GM23338 (cell line): ENCODE data around the gene NCBP3. TPM values are rescaled to one million over a fixed set of nuclear protein-coding genes. Genes with fewer than 3 reads are reported as not detected.

ENCODE experiments used
- ATAC-seq: fragments of 200-7000 bp; cut with Tn5 transposase; 3 replicates; pipeline ENCODE4 v1.9.1; 2020
- DNase-seq: peaks from one replicate; pipeline ENCODE4 v3.0.0-alpha.2; 2015; ENCODE audit warnings: low spot score
- H2AFZ ChIP-seq: fragments of 200-600 bp; sonication (generic); 2 replicates; pipeline ENCODE4 v1.8.0; 2016; ENCODE audit warnings: antibody characterized with exemption, mild to moderate bottlenecking, moderate library complexity
- H3F3A ChIP-seq: fragments of 200-600 bp; sonication (generic); replicated peaks from 2 replicates; pipeline ENCODE4 v1.8.0; 2017; ENCODE audit warnings: antibody characterized with exemption, mixed run types, low read depth
- H3K27ac ChIP-seq: fragments of 200-600 bp; sonication (generic); 2 replicates; pipeline ENCODE4 v1.6.1; 2016; ENCODE audit warnings: low read depth
- H3K27me3 ChIP-seq: fragments of 200-600 bp; sonication (generic); 2 replicates; pipeline ENCODE4 v1.8.0; 2016; ENCODE audit warnings: mild to moderate bottlenecking, mixed run types, moderate library complexity; ENCODE audit not compliant: insufficient read depth
- H3K36me3 ChIP-seq: fragments of 200-600 bp; sonication (generic); 2 replicates; pipeline ENCODE4 v1.8.0; 2016; ENCODE audit warnings: mild to moderate bottlenecking; ENCODE audit not compliant: insufficient read depth
- H3K4me1 ChIP-seq: fragments of 200-600 bp; sonication (generic); 2 replicates; pipeline ENCODE4 v1.8.0; 2016; ENCODE audit warnings: mild to moderate bottlenecking, moderate library complexity; ENCODE audit not compliant: insufficient read depth
- H3K4me2 ChIP-seq: fragments of 200-600 bp; sonication (generic); 2 replicates; pipeline ENCODE4 v1.7.1; 2017; ENCODE audit warnings: mixed run types
- H3K4me3 ChIP-seq: fragments of 200-600 bp; sonication (generic); 2 replicates; pipeline ENCODE4 v1.6.1; 2016; ENCODE audit warnings: mixed run types
- H3K79me2 ChIP-seq: fragments of 200-600 bp; sonication (generic); replicated peaks from 2 replicates; pipeline ENCODE4 v1.8.0; 2017; ENCODE audit warnings: mild to moderate bottlenecking; ENCODE audit not compliant: insufficient read depth
- H3K9me2 ChIP-seq: fragments of 200-600 bp; sonication (generic); 2 replicates; pipeline ENCODE4 v1.8.0; 2017; ENCODE audit not compliant: insufficient read depth
- H4K20me1 ChIP-seq: fragments of 200-600 bp; sonication (generic); replicated peaks from 2 replicates; pipeline ENCODE4 v1.8.0; 2017; ENCODE audit warnings: mild to moderate bottlenecking; ENCODE audit not compliant: insufficient read depth
- H3K27ac Mint-ChIP-seq: 2 replicates; pipeline ENCODE4 v1.8.0; 2020; ENCODE audit warnings: inconsistent platforms, mild to moderate bottlenecking, moderate library complexity, mixed read lengths
- H3K27me3 Mint-ChIP-seq: 3 replicates; pipeline ENCODE4 v1.8.0; 2022; ENCODE audit warnings: low read depth, mild to moderate bottlenecking, moderate library complexity, mixed read lengths, inconsistent platforms; ENCODE audit not compliant: insufficient read depth, poor library complexity
- H3K36me3 Mint-ChIP-seq: 3 replicates; pipeline ENCODE4 v1.8.0; 2021; ENCODE audit warnings: low read depth, mild to moderate bottlenecking, inconsistent platforms, moderate library complexity, mixed read lengths
- H3K4me1 Mint-ChIP-seq: 3 replicates; pipeline ENCODE4 v1.8.0; 2020; ENCODE audit warnings: mild to moderate bottlenecking, inconsistent platforms, mixed read lengths
- H3K4me3 Mint-ChIP-seq: 3 replicates; pipeline ENCODE4 v1.8.0; 2021; ENCODE audit warnings: moderate library complexity, mild to moderate bottlenecking, inconsistent platforms, mixed read lengths
- H3K9me3 Mint-ChIP-seq: 3 replicates; pipeline ENCODE4 v1.8.0; 2020; ENCODE audit warnings: moderate library complexity, mild to moderate bottlenecking, inconsistent platforms, mixed read lengths
- CREB1 ChIP-seq: fragments of 250-450 bp; sonication (Bioruptor Pico); IDR thresholded peaks from 2 replicates; pipeline ENCODE4 v1.5.0; 2020; ENCODE audit warnings: low read depth, mild to moderate bottlenecking, moderate library complexity
- CTCF ChIP-seq, 2 experiments: fragments of 200-600 bp in 1 of 2; sonication (generic) in 1 of 2; conservative IDR thresholded peaks; 2 replicates each; pipeline versions ENCODE4 v1.5.1 to v1.6.1; 2016 to 2017; ENCODE audit warnings: antibody characterized with exemption in 2 of 2, low read depth in 2 of 2, mild to moderate bottlenecking in 2 of 2, moderate library complexity in 1 of 2
- ETS1 ChIP-seq: IDR thresholded peaks from 2 replicates; pipeline ENCODE4 v1.6.1; 2016; ENCODE audit warnings: antibody characterized with exemption
- EZH2 ChIP-seq: fragments of 200-600 bp; sonication (generic); IDR thresholded peaks from one replicate; pipeline ENCODE4 v1.8.0; 2017; ENCODE audit warnings: antibody characterized with exemption, mild to moderate bottlenecking, low read depth; ENCODE audit not compliant: unreplicated experiment
- EZH2phosphoT487 ChIP-seq: fragments of 200-600 bp; sonication (generic); IDR thresholded peaks from one replicate; pipeline ENCODE4 v1.8.1; 2018; ENCODE audit warnings: antibody characterized with exemption; ENCODE audit not compliant: unreplicated experiment
- JUNB ChIP-seq: IDR thresholded peaks from one replicate; pipeline ENCODE4 v1.6.1; 2016; ENCODE audit warnings: antibody characterized with exemption; ENCODE audit not compliant: unreplicated experiment
- NANOG ChIP-seq: IDR thresholded peaks from 2 replicates; pipeline ENCODE4 v1.6.1; 2016; ENCODE audit warnings: antibody characterized with exemption, borderline replicate concordance
- POLR2AphosphoS5 ChIP-seq: IDR thresholded peaks from 2 replicates; pipeline ENCODE4 v1.6.1; 2016; ENCODE audit warnings: antibody characterized with exemption, low read depth
- REST ChIP-seq: IDR thresholded peaks from one replicate; pipeline ENCODE4 v1.6.1; 2018; ENCODE audit warnings: antibody characterized with exemption; ENCODE audit not compliant: unreplicated experiment
- STAT1 ChIP-seq: IDR thresholded peaks from one replicate; pipeline ENCODE4 v1.6.1; 2016; ENCODE audit warnings: antibody characterized with exemption; ENCODE audit not compliant: unreplicated experiment
- ZNF114 ChIP-seq: fragments of 250-450 bp; sonication (Bioruptor Pico); IDR thresholded peaks from 2 replicates; pipeline ENCODE4 v1.5.0; 2020; ENCODE audit warnings: mild to moderate bottlenecking, moderate library complexity
- ZNF331 ChIP-seq: fragments of 250-450 bp; sonication (Bioruptor Pico); IDR thresholded peaks from 2 replicates; pipeline ENCODE4 v1.5.0; 2020; ENCODE audit warnings: low read depth, mild to moderate bottlenecking, moderate library complexity
- ZNF462 ChIP-seq: fragments of 250-450 bp; sonication (Bioruptor Pico); IDR thresholded peaks from 2 replicates; pipeline ENCODE4 v1.5.0; 2020; ENCODE audit warnings: mild to moderate bottlenecking, moderate library complexity
- polyA plus RNA-seq: library from polyadenylated mRNA; unstranded; fragments of >200 nt; fragmentation: Nextera tagmentation; extraction: Ambion mirVana; gene quantifications from 2 replicates; pipeline ENCODE4 v1.2.1, GENCODE V29; 2016
- total RNA-seq: library from RNA; depleted of rRNA; stranded (reverse); fragments of >200 nt; shearing (Covaris generic); gene quantifications from 2 replicates; pipeline ENCODE4 v1.2.3, GENCODE V29; 2014

NCBP3 gene
- total and polyA plus RNA-seq, 2 experiments from 2014 or later: 35.5 to 42.8 TPM

- H3K9me3 Mint-ChIP-seq: no peaks in the 10 kb centered on the region
- no peak; the same call in 2 of the 3 replicates for ATAC-seq
Measured at GRCh38 chr17:3812771-3813170, 33.3 kb downstream of the NCBP3 start.

More at GRCh38 chr17:3812771-3813170, 33.3 kb downstream of the NCBP3 start:
- DNase-seq: no peak
- H2AFZ ChIP-seq: no peak overlapping the region
- peaks cover 15% of the 10 kb centered on the region for H4K20me1 ChIP-seq
- H3K27me3 ChIP-seq: no peaks in the 10 kb centered on the region
- H3K36me3 Mint-ChIP-seq: peaks cover 68% of the 10 kb centered on the region
- no peaks in the 10 kb centered on the region for H3K9me2 ChIP-seq
- no peaks in the 10 kb centered on the region for H3K4me1 ChIP-seq
- TF ChIP-seq CTCF (conservative IDR thresholded peaks at IDR 0.05; ENCODE audit: low read depth in 2 of 2) (no peak), EZH2phosphoT487 (no peak), JUNB (no peak), REST (no peak), ETS1 (no peak), POLR2AphosphoS5 (no peak), ZNF462 (CRISPR knock-in tag) (no peak), NANOG (no peak), CREB1 (no peak), STAT1 (no peak), ZNF331 (CRISPR knock-in tag) (no peak), ZNF114 (CRISPR knock-in tag) (no peak), EZH2 (no peak)
- no peak overlapping the region for H3K4me3 Mint-ChIP-seq
- H3K27ac ChIP-seq: 0 out of 2 replicates have a peak overlapping the region, but pooled peaks have one; percentile 32
- no peak overlapping the region for H3K4me3 ChIP-seq
- peaks cover 50% of the 10 kb centered on the region for H3K36me3 ChIP-seq
- no peaks in the 10 kb centered on the region for H3K4me1 Mint-ChIP-seq
- H3F3A ChIP-seq: no peaks in the 10 kb centered on the region
- no peak overlapping the region for H3K4me2 ChIP-seq
- peak overlapping the region; percentile 31; the same call in 1 of the 2 replicates for H3K27ac Mint-ChIP-seq
- peaks cover 7% of the 10 kb centered on the region for H3K27me3 Mint-ChIP-seq
- H3K79me2 ChIP-seq: no peaks in the 10 kb centered on the region; the same call in 1 of the 2 replicates
